ENCODE measurements around the gene FBXW10B.
"Not testable (repeated sequence)": the region's sequence is repeated elsewhere in the genome, so short reads cannot be mapped to it uniquely, and the experiment has no call there.

- not testable (repeated sequence) for TF ChIP-seq POLR2AphosphoS5, POLR2A, EP300 (IDR thresholded peaks at IDR 0.05)
- TF ChIP-seq, protein P1, sequence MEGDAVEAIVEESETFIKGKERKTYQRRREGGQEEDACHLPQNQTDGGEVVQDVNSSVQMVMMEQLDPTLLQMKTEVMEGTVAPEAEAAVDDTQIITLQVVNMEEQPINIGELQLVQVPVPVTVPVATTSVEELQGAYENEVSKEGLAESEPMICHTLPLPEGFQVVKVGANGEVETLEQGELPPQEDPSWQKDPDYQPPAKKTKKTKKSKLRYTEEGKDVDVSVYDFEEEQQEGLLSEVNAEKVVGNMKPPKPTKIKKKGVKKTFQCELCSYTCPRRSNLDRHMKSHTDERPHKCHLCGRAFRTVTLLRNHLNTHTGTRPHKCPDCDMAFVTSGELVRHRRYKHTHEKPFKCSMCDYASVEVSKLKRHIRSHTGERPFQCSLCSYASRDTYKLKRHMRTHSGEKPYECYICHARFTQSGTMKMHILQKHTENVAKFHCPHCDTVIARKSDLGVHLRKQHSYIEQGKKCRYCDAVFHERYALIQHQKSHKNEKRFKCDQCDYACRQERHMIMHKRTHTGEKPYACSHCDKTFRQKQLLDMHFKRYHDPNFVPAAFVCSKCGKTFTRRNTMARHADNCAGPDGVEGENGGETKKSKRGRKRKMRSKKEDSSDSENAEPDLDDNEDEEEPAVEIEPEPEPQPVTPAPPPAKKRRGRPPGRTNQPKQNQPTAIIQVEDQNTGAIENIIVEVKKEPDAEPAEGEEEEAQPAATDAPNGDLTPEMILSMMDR (IDR thresholded peaks at IDR 0.05) = not testable (repeated sequence)
These were observed 38.0 kb downstream of the FBXW10B start for GRCh38 chr17:15581462-15581861.

Data from upper lobe of left lung (tissue), 4 donors.